Measurements from ENCODE around the gene CTH.

DNA sequence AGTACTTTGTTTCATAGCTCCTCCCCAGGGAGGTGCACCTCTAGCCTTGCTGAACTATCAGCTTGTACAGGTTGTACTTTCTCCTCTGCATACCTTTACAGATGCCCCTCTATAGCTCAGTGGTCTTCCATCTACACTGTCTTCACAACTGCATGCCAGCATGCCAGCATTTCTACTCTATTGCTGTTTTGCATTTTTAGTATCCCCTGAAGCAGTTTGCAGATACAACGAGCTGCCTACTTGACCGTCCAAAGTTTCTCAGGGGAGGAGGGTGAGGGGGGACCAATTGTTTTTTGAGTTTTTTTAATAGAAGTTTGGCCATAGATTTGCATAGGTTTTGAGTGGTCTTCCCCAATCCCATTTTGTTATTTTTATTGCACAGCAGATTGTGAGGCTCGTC lies 27.6 kb upstream of the CTH start:
- TF ChIP-seq ZNF274 (IDR thresholded peaks at IDR 0.05; ENCODE audit: low read depth, low read length) (no peak), YY1 (IDR thresholded peaks at IDR 0.05; ENCODE audit: insufficient read depth, insufficient read length) (no peak)
